Measurements from ENCODE around the gene CDK6. TPM values are rescaled to one million over a fixed set of nuclear protein-coding genes. Genes with fewer than 3 reads are reported as not detected.

Gene CDK6
- total RNA-seq, 1 experiment from 2014 or later = 175 TPM

- peaks cover 56% of the 10 kb centered on the region for H3K4me1 Mint-ChIP-seq (ENCODE audit: low read depth, unreplicated experiment)
- no TSS peak for BruUV-seq (replicated peaks)
- intact Hi-C loops (cut with micrococcal nuclease; ENCODE audit: unreplicated experiment) = loop anchor here (1.0 kb wide), 2 partner anchors 12 to 31 kb away; no protein-coding TSS in a partner anchor
- peaks cover 46% of the 10 kb centered on the region for H3K36me3 Mint-ChIP-seq (ENCODE audit: insufficient read depth, unreplicated experiment)
- POLR2A ChIA-PET = interaction anchor here (1.0 kb wide), 1 partner anchor 12 kb away, joined by 8 read pairs; no protein-coding TSS in a partner anchor
- TF ChIP-seq CTCF (IDR thresholded peaks at IDR 0.05; ENCODE audit: insufficient read depth in 1 of 2, low read depth in 1 of 2, low read length in 1 of 2, severe bottlenecking in 1 of 2, unreplicated experiment in 1 of 2) = no peak
- H3K4me1 ChIP-seq = peaks cover 50% of the 10 kb centered on the region
- H3K36me3 ChIP-seq (ENCODE audit: control insufficient read depth, insufficient read depth, low read length) = no peaks in the 10 kb centered on the region
- peak in 1 of 2 experiments; percentile 50 for DNase-seq
- H3K27ac Mint-ChIP-seq (ENCODE audit: unreplicated experiment) = peak overlapping the region; percentile 74
- CTCF ChIA-PET = no interaction called here
- no peaks in the 10 kb centered on the region for H3K9me3 ChIP-seq
- H3K4me3 Mint-ChIP-seq (ENCODE audit: unreplicated experiment) = peak overlapping the region; percentile 37
- no peaks in the 10 kb centered on the region for H3K27me3 ChIP-seq (replicated peaks; ENCODE audit: control insufficient read depth, insufficient read depth, low read length)
- no peak overlapping the region for H3K4me3 ChIP-seq (ENCODE audit: low read depth, low read length)
- no peaks in the 10 kb centered on the region for H3K27me3 Mint-ChIP-seq (ENCODE audit: insufficient read depth, unreplicated experiment)
- no peaks in the 10 kb centered on the region for H3K9me3 Mint-ChIP-seq (ENCODE audit: unreplicated experiment)
Observed at GRCh38 chr7:92682903-92683539, 153.4 kb downstream of the CDK6 start.

GRCh38 chr7:92682330-92682729 lies 154.0 kb downstream of the CDK6 start:
- no TSS peak for BruUV-seq (replicated peaks)

GRCh38 chr7:92681633-92682032 lies 154.7 kb downstream of the CDK6 start:
- peaks cover 50% of the 10 kb centered on the region for H3K4me1 ChIP-seq
- CTCF ChIA-PET = no interaction called here
- no peak overlapping the region for H3K4me3 Mint-ChIP-seq (ENCODE audit: unreplicated experiment)
- peaks cover 40% of the 10 kb centered on the region for H3K36me3 Mint-ChIP-seq (ENCODE audit: insufficient read depth, unreplicated experiment)
- no peaks in the 10 kb centered on the region for H3K36me3 ChIP-seq (ENCODE audit: control insufficient read depth, insufficient read depth, low read length)
- TF ChIP-seq CTCF (IDR thresholded peaks at IDR 0.05; ENCODE audit: insufficient read depth in 1 of 2, low read depth in 1 of 2, low read length in 1 of 2, severe bottlenecking in 1 of 2, unreplicated experiment in 1 of 2) = no peak
- POLR2A ChIA-PET = no interaction called here
- no peaks in the 10 kb centered on the region for H3K27me3 Mint-ChIP-seq (ENCODE audit: insufficient read depth, unreplicated experiment)
- no peak overlapping the region for H3K4me3 ChIP-seq (ENCODE audit: low read depth, low read length)
- peaks cover 58% of the 10 kb centered on the region for H3K4me1 Mint-ChIP-seq (ENCODE audit: low read depth, unreplicated experiment)
- no peak for DNase-seq
- intact Hi-C loops (cut with micrococcal nuclease; ENCODE audit: unreplicated experiment) = no loop called here
- H3K9me3 ChIP-seq = no peaks in the 10 kb centered on the region
- BruUV-seq (replicated peaks) = no TSS peak
- H3K9me3 Mint-ChIP-seq (ENCODE audit: unreplicated experiment) = no peaks in the 10 kb centered on the region
- no peaks in the 10 kb centered on the region for H3K27me3 ChIP-seq (replicated peaks; ENCODE audit: control insufficient read depth, insufficient read depth, low read length)
- H3K27ac Mint-ChIP-seq (ENCODE audit: unreplicated experiment) = peak overlapping the region; percentile 74

More at GRCh38 chr7:92682330-92682729, 154.0 kb downstream of the CDK6 start:
- no peak overlapping the region for H3K4me3 ChIP-seq (ENCODE audit: low read depth, low read length)
- no peaks in the 10 kb centered on the region for H3K9me3 ChIP-seq
- H3K9me3 Mint-ChIP-seq (ENCODE audit: unreplicated experiment) = no peaks in the 10 kb centered on the region
- H3K4me1 ChIP-seq = peaks cover 50% of the 10 kb centered on the region
- H3K36me3 Mint-ChIP-seq (ENCODE audit: insufficient read depth, unreplicated experiment) = peaks cover 46% of the 10 kb centered on the region
- POLR2A ChIA-PET = no interaction called here
- H3K4me1 Mint-ChIP-seq (ENCODE audit: low read depth, unreplicated experiment) = peaks cover 58% of the 10 kb centered on the region
- intact Hi-C loops (cut with micrococcal nuclease; ENCODE audit: unreplicated experiment) = no loop called here
- CTCF ChIA-PET = no interaction called here
- H3K27me3 ChIP-seq (replicated peaks; ENCODE audit: control insufficient read depth, insufficient read depth, low read length) = no peaks in the 10 kb centered on the region
- H3K27me3 Mint-ChIP-seq (ENCODE audit: insufficient read depth, unreplicated experiment) = no peaks in the 10 kb centered on the region
- no peak for TF ChIP-seq CTCF (IDR thresholded peaks at IDR 0.05; ENCODE audit: insufficient read depth in 1 of 2, low read depth in 1 of 2, low read length in 1 of 2, severe bottlenecking in 1 of 2, unreplicated experiment in 1 of 2)
- H3K27ac Mint-ChIP-seq (ENCODE audit: unreplicated experiment) = peak overlapping the region; percentile 74
- DNase-seq = peak in 1 of 2 experiments; percentile 22
- H3K36me3 ChIP-seq (ENCODE audit: control insufficient read depth, insufficient read depth, low read length) = no peaks in the 10 kb centered on the region
- peak overlapping the region; percentile 0 for H3K4me3 Mint-ChIP-seq (ENCODE audit: unreplicated experiment)
